ENCODE results near the gene CARD11.
"Not testable (repeated sequence)": the region's sequence is repeated elsewhere in the genome, so short reads cannot be mapped to it uniquely, and the experiment has no call there.

Gene CARD11

DNA sequence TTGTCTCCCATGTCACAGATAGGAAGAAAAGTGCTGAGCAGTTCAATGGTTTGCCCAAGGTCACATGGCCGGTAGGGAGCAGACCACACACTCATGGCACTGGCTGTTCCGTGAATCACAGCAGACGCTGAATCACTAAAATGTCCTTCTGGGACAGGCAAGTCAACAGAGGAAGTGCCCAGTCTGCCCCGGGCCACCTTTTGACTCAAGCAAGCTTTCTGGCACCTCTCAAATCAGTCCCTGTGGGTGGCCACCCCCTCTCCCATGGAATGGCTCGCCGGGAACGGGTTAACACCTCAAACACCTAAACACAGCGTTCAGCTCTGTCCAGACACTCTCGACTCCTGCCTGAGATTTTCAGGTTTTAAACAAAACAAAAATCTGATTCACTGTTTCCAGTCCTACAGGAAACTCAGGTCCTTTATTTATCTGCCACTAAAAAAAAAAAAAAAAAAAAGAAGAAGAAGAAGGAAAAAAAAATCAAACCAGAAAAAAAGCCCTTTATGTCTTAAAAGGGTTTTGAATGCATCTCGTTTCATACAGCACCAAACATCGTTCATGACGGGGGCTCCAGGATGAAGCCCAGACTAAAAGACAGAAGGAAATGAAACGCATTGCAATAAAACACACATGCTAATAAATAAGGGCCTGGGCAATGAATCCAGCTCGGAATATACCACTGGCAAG lies 15.5 kb downstream of the CARD11 start:
- in situ Hi-C loops (cut with HindIII; ENCODE audit: low pct_ligation_motif_present, low pct_unique_long_range_greater_than_20kb, low sequenced_read_pairs): no loop called here
- peak; percentile 82 for DNase-seq

DNA sequence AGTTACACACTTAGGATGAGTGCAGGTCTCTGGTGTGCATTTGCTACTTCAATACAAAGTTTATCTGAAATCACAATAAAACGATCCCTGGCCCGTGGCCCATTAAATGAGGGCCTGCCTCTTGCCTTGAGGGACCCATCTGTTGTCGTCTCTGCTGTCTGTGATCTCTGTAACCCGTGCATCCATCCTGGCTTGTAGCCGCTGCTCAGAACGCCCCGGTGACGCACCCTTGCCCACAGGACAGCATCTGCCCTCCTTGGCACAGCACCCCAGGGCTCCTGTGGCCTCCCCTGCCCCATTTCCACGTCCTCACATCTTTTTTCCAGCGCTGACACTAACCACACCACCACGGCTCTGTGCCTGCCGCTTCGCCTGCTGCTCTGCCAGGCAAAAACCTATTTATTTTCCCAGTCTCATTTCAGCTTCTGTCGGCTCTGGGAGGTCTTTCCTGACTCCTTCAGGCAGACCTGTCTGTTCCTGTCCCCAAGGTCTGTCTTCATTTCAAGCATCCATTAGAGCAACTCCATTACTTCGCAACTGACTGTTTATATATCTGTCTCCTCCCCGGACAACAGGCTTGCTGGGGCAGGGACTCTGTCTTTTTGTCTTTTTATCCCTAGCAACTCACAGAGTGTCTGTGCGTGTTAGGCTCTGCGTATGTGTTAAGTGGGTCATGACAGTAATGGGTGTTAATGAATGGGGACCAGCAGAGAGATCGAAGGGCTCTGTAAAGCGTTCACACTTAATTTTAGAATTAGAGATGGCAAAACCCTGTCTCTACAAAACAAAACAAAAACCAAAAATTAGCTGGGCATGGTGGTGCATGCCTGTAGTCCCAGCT lies 16.4 kb downstream of the CARD11 start:
- in situ Hi-C loops (cut with HindIII; ENCODE audit: low pct_ligation_motif_present, low pct_unique_long_range_greater_than_20kb, low sequenced_read_pairs): no loop called here
- no peak for DNase-seq

DNA sequence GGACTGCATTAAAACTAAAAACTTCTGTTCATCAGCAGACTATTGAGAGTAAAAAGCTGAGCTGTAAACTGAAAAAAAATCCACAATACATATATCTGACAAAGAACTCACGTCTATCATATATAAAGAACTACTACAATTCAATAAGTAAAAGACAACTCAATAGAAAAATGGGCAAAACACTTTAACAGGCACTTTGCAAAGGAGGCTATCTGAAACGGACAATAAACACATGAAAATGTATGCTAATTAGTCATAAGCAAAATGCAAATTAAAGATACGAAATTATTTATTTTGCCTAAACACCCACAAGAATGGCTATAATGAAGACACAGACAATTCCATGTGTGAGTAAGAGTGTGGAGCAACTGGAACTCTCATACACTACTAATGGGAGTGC lies 18.1 kb downstream of the CARD11 start:
- in situ Hi-C loops (cut with HindIII; ENCODE audit: low pct_ligation_motif_present, low pct_unique_long_range_greater_than_20kb, low sequenced_read_pairs): no loop called here
- DNase-seq: no peak

DNA sequence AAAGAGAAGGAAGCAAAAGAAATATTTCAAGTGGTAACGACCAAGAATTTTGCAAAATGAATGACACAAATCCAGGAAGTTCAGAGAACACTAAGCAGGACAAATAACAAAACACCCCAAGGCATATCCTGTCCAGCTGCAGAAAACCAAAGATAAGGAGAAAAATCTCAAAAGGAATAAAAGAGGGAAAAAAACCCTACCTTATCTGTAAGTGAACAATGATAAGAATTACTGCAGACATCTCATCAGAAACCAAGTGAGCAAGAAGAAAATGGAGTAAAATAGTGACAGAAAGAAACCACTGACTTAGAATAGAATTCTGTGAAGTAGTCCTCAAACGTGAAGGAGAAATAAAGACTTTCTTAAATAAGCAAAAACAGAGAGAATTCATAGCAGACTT lies 21.8 kb downstream of the CARD11 start:
- in situ Hi-C loops (cut with HindIII; ENCODE audit: low pct_ligation_motif_present, low pct_unique_long_range_greater_than_20kb, low sequenced_read_pairs): no loop called here
- no peak for DNase-seq

DNA sequence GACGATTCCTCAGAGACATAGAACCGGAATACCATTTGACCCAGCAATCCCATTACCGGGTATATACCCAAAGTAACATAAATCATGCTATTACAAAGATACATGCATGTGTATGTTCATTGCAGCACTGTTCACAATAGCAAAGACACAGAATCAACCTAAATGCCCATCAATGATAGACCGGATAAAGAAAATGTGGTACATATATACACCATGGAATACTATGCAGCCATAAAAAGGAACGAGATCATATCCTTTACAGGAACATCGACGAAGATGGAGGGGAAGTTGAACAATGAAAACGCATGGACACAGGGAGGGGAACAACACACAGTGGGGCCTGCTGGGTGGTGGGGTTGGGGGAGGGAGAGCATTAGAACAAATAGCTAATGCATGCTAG lies 22.4 kb downstream of the CARD11 start:
- DNase-seq; in situ Hi-C loops (cut with HindIII; ENCODE audit: low pct_ligation_motif_present, low pct_unique_long_range_greater_than_20kb, low sequenced_read_pairs): not testable (repeated sequence)

DNA sequence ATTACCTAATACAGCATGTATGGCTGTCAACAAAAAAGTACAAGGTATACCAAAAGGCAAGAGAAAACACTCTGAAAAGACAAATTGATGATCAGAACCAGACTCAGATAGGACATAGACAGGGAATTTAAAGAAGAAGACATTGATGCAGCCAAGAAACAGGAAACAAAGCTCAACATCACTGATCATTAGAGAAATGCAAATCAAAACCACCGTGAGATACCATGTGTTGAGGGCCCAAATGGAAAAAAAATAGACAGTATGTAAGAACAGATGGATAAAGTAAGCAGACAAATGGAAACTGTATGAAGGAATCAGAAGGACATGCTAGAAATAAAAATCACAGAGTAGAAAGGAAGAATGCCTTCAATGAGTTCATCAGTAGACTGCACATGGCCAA lies 23.3 kb downstream of the CARD11 start:
- DNase-seq: no peak
- in situ Hi-C loops (cut with HindIII; ENCODE audit: low pct_ligation_motif_present, low pct_unique_long_range_greater_than_20kb, low sequenced_read_pairs): no loop called here

DNA sequence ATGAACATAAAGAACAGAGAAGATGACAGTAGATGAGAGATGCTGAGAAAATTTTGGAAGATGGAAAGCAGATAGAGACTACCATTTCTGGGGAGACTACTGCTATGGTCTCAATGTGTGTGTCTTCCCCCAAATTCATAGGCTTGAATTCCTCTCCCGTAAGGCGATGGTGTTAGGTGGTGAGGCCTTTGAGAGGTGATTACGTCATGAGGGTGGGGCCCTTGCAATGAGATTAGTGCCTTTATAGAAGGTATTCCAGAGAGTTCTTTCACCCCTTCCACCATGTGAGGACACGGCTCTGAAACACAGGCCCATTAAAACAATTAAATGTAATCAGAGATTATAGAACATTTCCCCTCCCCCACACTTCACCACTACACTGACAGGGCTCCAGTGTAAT lies 23.9 kb downstream of the CARD11 start:
- in situ Hi-C loops (cut with HindIII; ENCODE audit: low pct_ligation_motif_present, low pct_unique_long_range_greater_than_20kb, low sequenced_read_pairs): no loop called here
- DNase-seq: no peak

DNA sequence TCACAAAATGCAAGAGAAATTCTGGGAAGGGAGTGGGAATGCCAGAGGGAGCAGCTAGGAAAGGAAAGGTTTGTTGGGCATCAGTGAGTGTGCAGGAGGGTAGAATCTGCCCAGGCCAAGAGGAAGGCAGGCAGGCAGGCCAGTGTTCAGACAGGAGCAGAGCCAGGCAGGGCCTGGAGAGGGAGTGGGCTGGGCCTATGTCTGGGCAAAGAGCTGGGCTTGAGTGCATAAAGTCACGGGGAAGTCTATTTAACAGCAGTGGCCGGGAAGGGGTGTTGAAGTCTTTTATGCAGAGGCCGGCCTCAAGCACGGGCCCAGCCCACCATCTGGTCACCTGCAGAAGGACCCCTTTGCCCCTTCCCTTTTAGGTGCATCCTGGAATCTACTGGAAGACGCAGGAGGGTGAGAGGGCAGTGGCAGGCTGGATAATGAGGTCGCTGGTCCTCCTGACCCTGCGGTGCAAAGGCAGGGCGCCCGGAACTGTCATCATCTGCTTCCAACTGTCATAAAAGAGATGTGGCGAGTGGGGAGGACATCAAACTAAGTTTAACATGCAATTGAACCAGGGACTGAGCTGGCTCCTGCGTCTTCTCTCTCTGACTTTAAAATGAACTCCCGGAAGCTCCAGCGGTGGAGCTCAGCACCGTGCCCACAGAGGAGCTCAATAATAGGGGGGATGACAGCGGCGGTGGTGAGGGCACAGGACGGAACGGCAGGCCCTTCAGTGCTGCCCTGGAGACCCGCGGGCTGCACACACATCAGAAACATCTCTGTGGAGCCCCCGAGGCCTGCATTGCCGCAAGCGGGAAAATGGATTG lies 29.5 kb downstream of the CARD11 start:
- in situ Hi-C loops (cut with HindIII; ENCODE audit: low pct_ligation_motif_present, low pct_unique_long_range_greater_than_20kb, low sequenced_read_pairs): no loop called here
- no peak for DNase-seq

DNA sequence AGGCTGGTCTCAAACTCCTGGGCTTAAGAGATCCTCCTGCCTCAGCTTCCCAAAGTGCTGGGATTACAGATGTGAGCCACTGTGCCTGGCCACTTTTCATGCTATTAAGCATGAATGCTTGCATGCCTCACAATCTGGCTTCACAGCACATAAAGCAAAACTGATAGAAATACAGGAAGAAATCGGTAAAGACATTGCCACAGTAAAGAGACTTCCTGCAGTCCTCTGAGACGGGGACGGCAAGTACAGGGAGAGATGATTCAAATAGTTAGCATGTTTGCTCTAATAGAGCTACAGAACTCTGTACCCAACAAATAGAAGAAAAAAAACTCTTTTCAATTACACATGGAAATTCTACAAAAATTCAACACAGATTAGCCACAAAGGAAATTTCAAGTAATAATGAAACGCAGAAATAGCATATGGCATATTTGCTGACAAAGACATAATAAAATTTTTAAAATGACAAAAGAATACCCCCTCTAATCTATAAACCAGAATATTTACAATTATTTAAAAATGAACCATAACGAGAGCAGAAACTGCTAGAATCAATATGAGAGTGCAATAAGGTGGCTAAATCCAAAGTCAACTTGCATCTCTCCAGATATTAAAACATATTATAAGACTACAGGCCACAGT lies 32.3 kb downstream of the CARD11 start:
- in situ Hi-C loops (cut with HindIII; ENCODE audit: low pct_ligation_motif_present, low pct_unique_long_range_greater_than_20kb, low sequenced_read_pairs): no loop called here
- no peak for DNase-seq

DNA sequence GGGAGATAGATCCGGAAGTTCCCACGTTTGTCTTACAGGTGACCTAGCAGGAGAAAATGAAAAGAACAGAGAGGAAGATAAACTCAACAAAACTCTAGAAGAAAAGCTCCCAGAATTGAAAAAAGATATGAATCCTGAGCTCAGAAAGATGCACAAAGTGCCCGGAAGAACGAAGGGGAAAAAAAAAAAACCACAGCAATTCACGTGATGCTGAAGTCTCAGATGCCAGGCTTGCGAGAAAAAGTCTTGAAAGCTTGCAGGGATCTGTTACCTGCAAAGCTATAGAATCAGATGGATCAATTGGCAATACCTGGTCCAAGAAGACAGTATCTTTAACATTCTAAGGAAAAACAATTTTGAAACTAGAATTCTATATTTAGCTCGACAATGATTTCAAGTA lies 33.5 kb downstream of the CARD11 start:
- in situ Hi-C loops (cut with HindIII; ENCODE audit: low pct_ligation_motif_present, low pct_unique_long_range_greater_than_20kb, low sequenced_read_pairs): no loop called here
- no peak for DNase-seq

DNA sequence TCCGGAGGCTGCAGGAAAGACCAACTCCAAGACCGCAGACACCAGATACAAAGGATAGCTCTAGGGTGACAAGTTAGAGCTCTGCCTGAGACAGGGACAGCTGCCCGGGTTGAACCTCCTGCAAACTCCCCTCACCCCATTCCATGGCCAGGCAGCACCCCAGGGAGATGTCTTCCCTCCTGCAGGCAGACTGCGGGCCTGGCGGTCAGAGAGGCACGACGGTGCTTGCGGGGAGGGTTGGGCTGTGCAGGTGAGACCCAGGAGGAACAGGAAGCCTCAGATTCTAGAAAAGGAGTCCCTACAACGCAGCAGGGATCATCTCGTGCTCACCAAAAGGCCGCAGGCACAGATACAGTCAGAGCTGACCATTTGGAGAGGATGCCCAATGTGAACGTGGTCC lies 34.6 kb downstream of the CARD11 start:
- in situ Hi-C loops (cut with HindIII; ENCODE audit: low pct_ligation_motif_present, low pct_unique_long_range_greater_than_20kb, low sequenced_read_pairs): no loop called here
- DNase-seq: no peak

DNA sequence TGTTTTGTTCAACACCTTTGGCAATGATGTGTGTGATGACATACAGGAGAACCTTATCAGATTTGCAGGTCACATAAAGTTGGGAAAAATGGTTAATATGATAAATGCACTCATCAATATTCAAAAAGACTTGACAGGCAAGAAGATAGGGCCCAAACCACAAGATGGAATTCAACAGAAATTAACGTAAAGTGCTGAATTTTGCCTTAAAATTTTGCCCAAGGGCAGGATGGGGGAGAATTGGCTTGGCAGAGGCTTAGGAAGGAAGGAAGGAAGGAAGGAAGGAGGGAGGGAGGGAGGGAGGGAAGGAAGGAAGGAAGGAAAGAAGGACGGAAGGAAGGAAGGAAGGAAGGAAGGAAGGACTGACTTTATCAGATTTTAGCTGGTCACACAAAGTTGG lies 35.3 kb downstream of the CARD11 start:
- no peak for DNase-seq
- in situ Hi-C loops (cut with HindIII; ENCODE audit: low pct_ligation_motif_present, low pct_unique_long_range_greater_than_20kb, low sequenced_read_pairs): no loop called here

DNA sequence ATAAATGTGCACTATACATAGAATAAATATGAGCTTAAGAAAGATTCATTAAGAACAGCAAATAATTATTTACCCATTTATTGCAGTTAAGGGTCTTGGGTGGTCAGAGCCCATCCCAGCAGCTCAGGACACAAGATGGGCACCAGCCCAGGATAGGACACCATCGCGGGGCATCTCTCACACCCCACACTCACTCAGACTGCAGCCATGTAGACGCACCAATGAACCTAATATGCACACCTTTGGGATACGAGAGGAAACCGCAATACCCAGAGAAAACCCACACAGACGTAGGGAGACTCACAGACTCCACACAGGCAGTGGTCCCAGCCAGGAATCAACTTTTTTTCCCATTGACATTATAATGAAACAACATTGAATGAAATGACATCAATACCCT lies 36.0 kb downstream of the CARD11 start:
- in situ Hi-C loops (cut with HindIII; ENCODE audit: low pct_ligation_motif_present, low pct_unique_long_range_greater_than_20kb, low sequenced_read_pairs): no loop called here
- DNase-seq: no peak

DNA sequence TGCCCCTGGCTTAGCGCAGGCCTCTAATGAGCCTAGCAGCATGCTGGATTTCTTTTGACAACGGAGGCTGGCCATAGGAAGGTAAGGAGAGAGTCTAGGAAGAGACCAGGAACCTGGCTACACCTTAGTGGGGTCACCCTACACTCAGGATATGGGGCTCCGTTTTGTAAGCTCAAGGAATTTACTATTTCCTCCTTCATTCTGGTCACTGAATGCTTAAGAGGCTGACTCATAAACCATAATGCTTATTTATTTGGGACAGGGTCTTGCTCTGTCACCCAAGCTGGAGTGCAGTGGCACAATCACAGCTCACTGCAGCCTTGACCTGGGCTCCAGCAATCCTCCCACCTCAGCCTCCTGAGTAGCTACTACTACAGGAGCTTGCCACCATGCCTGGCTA lies 38.4 kb downstream of the CARD11 start:
- in situ Hi-C loops (cut with HindIII; ENCODE audit: low pct_ligation_motif_present, low pct_unique_long_range_greater_than_20kb, low sequenced_read_pairs): no loop called here
- peak; percentile 45 for DNase-seq

DNA sequence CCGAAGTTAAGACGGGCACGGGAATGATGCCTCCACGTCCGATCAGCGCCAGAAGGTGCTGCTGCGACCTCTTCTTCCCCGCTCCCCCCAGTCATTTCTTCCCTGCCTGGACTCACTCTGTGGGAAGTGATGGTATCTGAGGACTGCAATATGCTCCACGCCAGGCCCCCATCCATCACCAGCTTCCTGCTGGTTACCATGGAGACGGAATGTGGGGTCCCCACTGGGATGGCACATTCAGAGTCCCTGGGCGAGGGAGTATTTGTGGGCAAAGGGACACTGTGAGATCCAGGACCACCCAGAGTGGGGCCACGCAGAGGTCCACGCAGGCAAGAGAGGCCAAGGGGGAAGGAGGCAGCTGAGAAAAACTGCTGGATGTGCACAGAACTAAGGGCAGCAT lies 39.7 kb downstream of the CARD11 start:
- in situ Hi-C loops (cut with HindIII; ENCODE audit: low pct_ligation_motif_present, low pct_unique_long_range_greater_than_20kb, low sequenced_read_pairs): no loop called here
- no peak for DNase-seq

DNA sequence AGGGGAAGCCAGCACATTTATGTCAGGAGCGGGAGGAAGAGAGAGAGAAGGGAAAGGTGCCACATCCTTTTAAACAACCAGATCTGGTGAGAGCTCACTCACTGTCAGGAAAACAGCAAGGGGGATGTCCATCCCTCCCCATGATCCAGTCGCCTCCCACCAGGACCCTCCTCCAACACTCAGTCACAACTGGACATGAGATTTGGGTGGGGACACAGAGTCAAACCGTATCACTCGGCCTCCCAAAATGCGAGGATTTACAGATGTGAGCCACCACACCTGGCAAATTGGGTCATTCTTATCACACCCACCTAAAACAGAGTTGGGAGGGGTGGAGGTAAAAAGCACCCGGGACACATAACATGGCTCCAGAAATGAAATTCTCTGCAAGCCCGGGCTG lies 41.0 kb downstream of the CARD11 start:
- in situ Hi-C loops (cut with HindIII; ENCODE audit: low pct_ligation_motif_present, low pct_unique_long_range_greater_than_20kb, low sequenced_read_pairs): no loop called here
- no peak for DNase-seq

DNA sequence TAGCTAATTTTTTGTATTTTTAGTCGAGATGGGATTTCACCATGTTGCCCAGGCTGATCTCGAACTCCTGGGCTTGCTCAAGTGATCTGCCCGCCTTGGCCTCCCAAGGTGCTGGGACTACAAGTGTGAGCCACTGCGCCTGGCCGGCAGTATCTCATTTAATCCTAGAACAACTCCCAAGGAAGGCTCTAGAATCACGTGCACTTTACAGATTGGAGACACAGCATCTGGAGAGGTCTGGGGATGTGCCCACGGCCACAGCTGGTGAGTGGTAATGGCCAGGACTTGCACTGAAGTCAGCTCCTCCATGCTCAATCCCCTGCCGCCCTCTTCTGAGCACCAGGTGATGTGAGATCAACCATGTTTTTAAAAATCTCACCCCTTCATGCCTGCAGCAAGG lies 43.1 kb downstream of the CARD11 start:
- no peak for DNase-seq
- in situ Hi-C loops (cut with HindIII; ENCODE audit: low pct_ligation_motif_present, low pct_unique_long_range_greater_than_20kb, low sequenced_read_pairs): no loop called here

DNA sequence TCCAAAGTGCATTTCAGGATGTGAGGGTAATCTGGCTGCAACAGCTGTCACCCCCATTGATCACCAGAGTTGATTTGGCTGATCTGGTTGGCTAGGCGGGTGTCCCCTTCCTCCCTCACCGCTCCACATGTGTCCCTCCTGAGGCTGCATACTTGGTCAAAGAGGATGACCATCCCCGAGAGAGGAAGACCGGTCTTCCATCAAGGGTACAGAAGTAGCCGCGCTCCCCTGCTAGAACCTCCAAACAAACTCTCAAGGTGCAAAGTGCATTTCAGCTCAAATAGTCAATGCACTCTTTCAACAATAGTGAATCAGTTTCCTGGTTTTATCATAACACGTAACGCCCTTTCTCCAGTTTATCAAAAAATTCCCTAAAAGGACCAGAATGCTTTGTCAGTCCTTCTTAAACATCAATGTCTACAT lies 44.6 kb downstream of the CARD11 start:
- in situ Hi-C loops (cut with HindIII; ENCODE audit: low pct_ligation_motif_present, low pct_unique_long_range_greater_than_20kb, low sequenced_read_pairs): no loop called here
- no peak for DNase-seq

DNA sequence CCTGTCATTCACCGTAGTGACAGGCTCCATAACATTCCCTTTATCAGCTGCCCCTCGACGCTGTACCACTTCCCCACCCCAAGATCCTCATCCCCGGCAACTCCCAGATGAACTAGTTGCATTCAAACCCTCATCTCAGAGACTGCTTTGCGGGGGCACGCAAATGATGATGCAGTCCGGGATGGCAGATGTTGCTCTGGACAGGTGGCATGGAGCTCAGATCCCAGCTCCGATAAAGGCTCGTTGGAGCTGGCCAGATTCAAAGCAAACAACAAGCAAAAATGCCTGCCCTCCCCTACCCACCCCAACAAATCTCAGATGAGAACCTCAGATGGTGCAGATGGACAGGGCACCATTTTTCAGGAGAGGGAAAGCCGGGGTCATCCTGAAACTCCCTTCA lies 46.7 kb downstream of the CARD11 start:
- in situ Hi-C loops (cut with HindIII; ENCODE audit: low pct_ligation_motif_present, low pct_unique_long_range_greater_than_20kb, low sequenced_read_pairs): no loop called here

More for the DNA sequence above, 46.7 kb downstream of the CARD11 start:
- DNase-seq: no peak
